Parathyroid adenoma (tissue), 2 donors: ENCODE measurements around the gene KRTAP12-1.

Source experiments
- H2AFZ ChIP-seq: fragments of 300-600 bp; sonication (generic); one replicate; pipeline ENCODE4 v1.7.0; 2017; ENCODE audit warnings: antibody characterized with exemption, mild to moderate bottlenecking
- H3K27ac ChIP-seq: fragments of 300-600 bp; sonication (generic); one replicate; pipeline ENCODE4 v1.7.0; 2017
- H3K27me3 ChIP-seq: fragments of 300-600 bp; sonication (generic); one replicate; pipeline ENCODE4 v1.7.0; 2017; ENCODE audit warnings: low read length; ENCODE audit not compliant: control insufficient read depth, insufficient read depth
- H3K36me3 ChIP-seq: fragments of 300-600 bp; sonication (generic); one replicate; pipeline ENCODE4 v1.7.0; 2017; ENCODE audit warnings: low read length; ENCODE audit not compliant: control insufficient read depth, insufficient read depth
- H3K4me1 ChIP-seq: fragments of 300-600 bp; sonication (generic); one replicate; pipeline ENCODE4 v1.7.0; 2017; ENCODE audit warnings: control low read depth
- H3K4me2 ChIP-seq: fragments of 300-600 bp; sonication (generic); one replicate; pipeline ENCODE4 v1.7.0; 2017; ENCODE audit warnings: low read length
- H3K4me3 ChIP-seq: fragments of 300-600 bp; sonication (generic); one replicate; pipeline ENCODE4 v1.7.0; 2017; ENCODE audit warnings: low read depth, low read length
- H3K79me2 ChIP-seq: fragments of 300-600 bp; sonication (generic); one replicate; pipeline ENCODE4 v1.7.0; 2017; ENCODE audit warnings: control low read depth
- H3K9ac ChIP-seq: fragments of 300-600 bp; sonication (generic); one replicate; pipeline ENCODE4 v1.7.0; 2017; ENCODE audit warnings: mild to moderate bottlenecking
- H3K9me3 ChIP-seq: fragments of 300-600 bp; sonication (generic); one replicate; pipeline ENCODE4 v1.7.0; 2017; ENCODE audit warnings: low read length; ENCODE audit not compliant: control insufficient read depth
- TF ChIP-seq, protein P1 (sequence below): fragments of 300-600 bp; sonication (generic); IDR thresholded peaks from one replicate; pipeline ENCODE4 v1.7.0; 2017; ENCODE audit warnings: antibody characterized with exemption, mild to moderate bottlenecking
- donor health status: primary hyperparathyroidism.

Gene KRTAP12-1

DNA sequence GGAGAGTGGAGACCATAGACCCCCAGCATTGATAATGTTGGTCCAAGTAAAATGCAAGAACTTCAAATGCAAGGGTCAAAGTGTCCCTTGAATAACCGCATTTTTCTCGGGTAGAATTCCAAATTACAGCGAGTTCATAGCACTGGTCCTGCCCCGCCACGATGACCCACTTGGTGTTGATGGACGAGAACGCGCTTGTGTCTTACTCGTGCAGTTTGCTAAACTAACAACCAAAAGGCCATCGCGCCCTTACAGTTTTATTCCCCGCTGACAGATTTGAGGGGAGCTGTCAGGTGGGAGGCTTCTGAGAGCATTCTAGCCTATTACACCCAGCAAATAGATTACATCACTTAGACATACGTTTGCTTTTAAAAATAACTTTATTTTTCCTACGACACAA is 46.8 kb upstream of the KRTAP12-1 start:
- Histone ChIP-seq H3K27ac (no peak overlapping the region), H3K79me2 (no peaks in the 10 kb centered on the region), H2AFZ (no peak overlapping the region), H3K4me2 (no peak overlapping the region), H3K27me3 (no peaks in the 10 kb centered on the region), H3K9ac (no peak overlapping the region), H3K4me3 (no peak overlapping the region), H3K36me3 (no peaks in the 10 kb centered on the region), H3K4me1 (no peaks in the 10 kb centered on the region), H3K9me3 (no peaks in the 10 kb centered on the region)
- TF ChIP-seq, protein P1, sequence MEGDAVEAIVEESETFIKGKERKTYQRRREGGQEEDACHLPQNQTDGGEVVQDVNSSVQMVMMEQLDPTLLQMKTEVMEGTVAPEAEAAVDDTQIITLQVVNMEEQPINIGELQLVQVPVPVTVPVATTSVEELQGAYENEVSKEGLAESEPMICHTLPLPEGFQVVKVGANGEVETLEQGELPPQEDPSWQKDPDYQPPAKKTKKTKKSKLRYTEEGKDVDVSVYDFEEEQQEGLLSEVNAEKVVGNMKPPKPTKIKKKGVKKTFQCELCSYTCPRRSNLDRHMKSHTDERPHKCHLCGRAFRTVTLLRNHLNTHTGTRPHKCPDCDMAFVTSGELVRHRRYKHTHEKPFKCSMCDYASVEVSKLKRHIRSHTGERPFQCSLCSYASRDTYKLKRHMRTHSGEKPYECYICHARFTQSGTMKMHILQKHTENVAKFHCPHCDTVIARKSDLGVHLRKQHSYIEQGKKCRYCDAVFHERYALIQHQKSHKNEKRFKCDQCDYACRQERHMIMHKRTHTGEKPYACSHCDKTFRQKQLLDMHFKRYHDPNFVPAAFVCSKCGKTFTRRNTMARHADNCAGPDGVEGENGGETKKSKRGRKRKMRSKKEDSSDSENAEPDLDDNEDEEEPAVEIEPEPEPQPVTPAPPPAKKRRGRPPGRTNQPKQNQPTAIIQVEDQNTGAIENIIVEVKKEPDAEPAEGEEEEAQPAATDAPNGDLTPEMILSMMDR, result no peak

DNA sequence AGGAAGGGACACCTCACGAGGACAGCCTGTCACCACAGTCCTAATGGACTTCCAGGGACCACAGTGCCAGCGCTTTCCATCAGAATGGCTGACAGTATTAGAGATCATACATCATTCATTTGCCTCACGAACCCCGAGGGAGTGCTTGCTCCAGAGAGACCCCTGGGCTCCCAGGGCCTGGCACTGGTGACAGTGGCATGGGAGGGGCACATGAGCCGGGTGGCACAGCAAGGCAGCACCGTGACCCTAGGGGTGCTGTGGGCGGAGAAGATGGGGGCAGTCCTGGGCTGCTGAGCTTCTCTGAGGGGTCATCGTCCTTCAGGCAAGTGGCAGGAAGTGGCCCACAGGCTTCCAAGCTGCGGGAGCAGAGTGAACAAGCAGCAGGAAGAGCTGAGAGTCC is 45.8 kb upstream of the KRTAP12-1 start:
- Histone ChIP-seq H3K4me3 (no peak overlapping the region), H2AFZ (no peak overlapping the region), H3K36me3 (no peaks in the 10 kb centered on the region), H3K27ac (no peak overlapping the region), H3K4me2 (no peak overlapping the region), H3K27me3 (no peaks in the 10 kb centered on the region), H3K9ac (no peak overlapping the region), H3K79me2 (no peaks in the 10 kb centered on the region), H3K9me3 (no peaks in the 10 kb centered on the region), H3K4me1 (no peaks in the 10 kb centered on the region)
- TF ChIP-seq, protein P1, result no peak

DNA sequence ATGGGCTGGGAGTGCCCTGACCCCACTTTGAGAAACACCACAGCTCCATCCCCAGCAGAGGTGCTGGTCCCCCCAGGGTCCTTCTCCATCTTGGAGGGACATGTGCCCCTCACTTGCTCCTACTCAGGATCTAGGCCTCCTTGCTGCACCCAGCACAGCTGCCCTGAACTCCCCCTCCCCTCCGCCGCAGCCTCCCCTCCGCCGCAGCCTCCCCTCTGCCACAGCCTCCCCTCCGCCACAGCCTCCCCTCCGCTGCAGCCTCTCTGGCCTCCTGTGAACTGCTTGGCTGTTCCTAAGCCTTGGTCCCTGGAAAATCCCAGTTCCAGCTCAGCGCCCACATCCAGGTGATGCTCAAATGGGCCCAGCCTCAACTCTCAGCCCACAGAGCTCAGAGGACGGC is 45.4 kb upstream of the KRTAP12-1 start:
- Histone ChIP-seq H3K9ac (no peak overlapping the region), H3K79me2 (no peaks in the 10 kb centered on the region), H3K9me3 (no peaks in the 10 kb centered on the region), H3K4me1 (no peaks in the 10 kb centered on the region), H3K27ac (no peak overlapping the region), H3K4me3 (no peak overlapping the region), H3K4me2 (no peak overlapping the region), H2AFZ (no peak overlapping the region), H3K36me3 (no peaks in the 10 kb centered on the region), H3K27me3 (no peaks in the 10 kb centered on the region)
- TF ChIP-seq, protein P1, result no peak

DNA sequence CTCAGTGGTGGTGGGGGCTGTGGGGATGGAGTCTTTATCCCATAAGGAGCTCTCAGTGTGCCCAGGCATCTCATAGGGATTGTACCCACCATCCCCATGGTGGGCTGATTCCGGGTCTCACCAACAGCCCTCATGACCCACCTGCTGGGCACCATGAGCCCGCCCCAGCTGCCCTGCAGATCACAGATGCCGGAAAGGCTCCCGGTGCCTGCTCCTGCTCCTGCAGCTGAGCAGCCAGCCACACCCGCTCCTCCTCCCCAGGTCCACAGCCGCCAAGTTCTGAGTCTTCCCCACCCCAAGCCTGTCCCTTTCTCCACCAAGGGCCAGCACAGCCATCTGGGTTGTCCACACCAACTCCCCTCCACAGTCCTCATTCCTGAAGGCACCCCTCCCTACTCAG is 44.9 kb upstream of the KRTAP12-1 start:
- Histone ChIP-seq H3K4me1 (no peaks in the 10 kb centered on the region), H3K79me2 (no peaks in the 10 kb centered on the region), H3K36me3 (no peaks in the 10 kb centered on the region), H3K4me3 (no peak overlapping the region), H3K9ac (no peak overlapping the region), H3K27ac (no peak overlapping the region), H3K4me2 (no peak overlapping the region), H2AFZ (no peak overlapping the region), H3K27me3 (no peaks in the 10 kb centered on the region), H3K9me3 (no peaks in the 10 kb centered on the region)
- TF ChIP-seq, protein P1, result no peak

DNA sequence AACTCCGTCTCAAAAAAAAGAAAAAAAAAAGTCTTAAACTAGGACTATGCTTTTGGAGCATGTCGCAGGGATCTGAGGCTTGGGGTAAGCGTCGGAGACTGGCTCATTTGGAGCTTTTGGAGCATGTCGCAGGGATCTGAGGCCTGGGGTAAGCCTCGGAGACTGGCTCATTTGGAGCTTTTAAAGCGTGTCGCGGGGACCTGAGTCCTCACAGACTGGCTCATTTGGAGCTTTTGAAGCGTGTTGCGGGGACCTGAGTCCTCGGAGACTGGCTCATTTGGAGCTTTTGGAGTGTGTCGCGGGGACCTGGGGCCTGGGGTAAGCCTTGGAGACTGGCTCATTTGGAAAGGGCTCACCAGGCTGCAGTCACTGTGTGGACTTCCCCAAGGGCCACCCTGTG is 43.0 kb upstream of the KRTAP12-1 start:
- no peaks in the 10 kb centered on the region for H3K36me3 ChIP-seq
- H3K4me1 ChIP-seq, result no peaks in the 10 kb centered on the region
- H3K9me3 ChIP-seq, result no peaks in the 10 kb centered on the region
- no peak overlapping the region for H3K4me2 ChIP-seq
- H3K27ac ChIP-seq, result no peak overlapping the region
- no peaks in the 10 kb centered on the region for H3K27me3 ChIP-seq
- H3K4me3 ChIP-seq, result no peak overlapping the region
- no peaks in the 10 kb centered on the region for H3K79me2 ChIP-seq
- TF ChIP-seq, protein P1, result no peak
- no peak overlapping the region for H3K9ac ChIP-seq
- no peak overlapping the region for H2AFZ ChIP-seq
